NCI-H2081 treated with DMSO at 0.1 percent for 48 hours (cell line): ENCODE results near the gene GNAS-AS1.

Experiments
- DNase-seq: peaks from one replicate; lab custom pipeline; 2025; lab: John Stamatoyannopoulos, UW

Gene GNAS-AS1

GRCh38 chr20:58884966-58885365 lies 34.3 kb upstream of the GNAS-AS1 start:
- DNase-seq: no peak

GRCh38 chr20:58883241-58883691 lies 32.6 kb upstream of the GNAS-AS1 start:
- no peak for DNase-seq

GRCh38 chr20:58882704-58883089 lies 32.0 kb upstream of the GNAS-AS1 start:
- DNase-seq: no peak

- no peak for DNase-seq
Observed at GRCh38 chr20:58880994-58881752, 30.5 kb upstream of the GNAS-AS1 start.

GRCh38 chr20:58880441-58880840 lies 29.7 kb upstream of the GNAS-AS1 start:
- no peak for DNase-seq

GRCh38 chr20:58878399-58878798 lies 27.7 kb upstream of the GNAS-AS1 start:
- no peak for DNase-seq

- DNase-seq: no peak
Observed at GRCh38 chr20:58877976-58878360, 27.3 kb upstream of the GNAS-AS1 start.

- no peak for DNase-seq
Observed at GRCh38 chr20:58877050-58877975, 26.6 kb upstream of the GNAS-AS1 start.

GRCh38 chr20:58876437-58876836 lies 25.7 kb upstream of the GNAS-AS1 start:
- no peak for DNase-seq

GRCh38 chr20:58875541-58876134 lies 24.9 kb upstream of the GNAS-AS1 start:
- no peak for DNase-seq

- no peak for DNase-seq
Observed at GRCh38 chr20:58875111-58875510, 24.4 kb upstream of the GNAS-AS1 start.

- DNase-seq: no peak
Observed at GRCh38 chr20:58874469-58874868, 23.8 kb upstream of the GNAS-AS1 start.

- DNase-seq: no peak
Observed at GRCh38 chr20:58871533-58872102, 20.9 kb upstream of the GNAS-AS1 start.

GRCh38 chr20:58870293-58871014 lies 19.8 kb upstream of the GNAS-AS1 start:
- no peak for DNase-seq

- DNase-seq: no peak
Observed at GRCh38 chr20:58869662-58870227, 19.0 kb upstream of the GNAS-AS1 start.

- no peak for DNase-seq
Observed at GRCh38 chr20:58868795-58869194, 18.1 kb upstream of the GNAS-AS1 start.

GRCh38 chr20:58867211-58867610 lies 16.5 kb upstream of the GNAS-AS1 start:
- no peak for DNase-seq

- DNase-seq: no peak
Observed at GRCh38 chr20:58865843-58866242, 15.1 kb upstream of the GNAS-AS1 start.

- DNase-seq: no peak
Observed at GRCh38 chr20:58864346-58864745, 13.6 kb upstream of the GNAS-AS1 start.

- DNase-seq: no peak
Observed at GRCh38 chr20:58863044-58863790, 12.5 kb upstream of the GNAS-AS1 start.
